Stimulated activated CD8-positive, alpha-beta memory T cell treated with anti-CD3 and anti-CD28 coated beads, Interleukin-4, amount 100 ng/mL, for 48 hours (primary cell): ENCODE data around the gene GPANK1.
A peak's percentile ranks its signal among the peaks of the same experiment; 100 is the strongest.

ENCODE experiments used
- DNase-seq: peaks from one replicate; pipeline ENCODE4 v3.0.0-alpha.2; 2020

The GPANK1 gene

DNA sequence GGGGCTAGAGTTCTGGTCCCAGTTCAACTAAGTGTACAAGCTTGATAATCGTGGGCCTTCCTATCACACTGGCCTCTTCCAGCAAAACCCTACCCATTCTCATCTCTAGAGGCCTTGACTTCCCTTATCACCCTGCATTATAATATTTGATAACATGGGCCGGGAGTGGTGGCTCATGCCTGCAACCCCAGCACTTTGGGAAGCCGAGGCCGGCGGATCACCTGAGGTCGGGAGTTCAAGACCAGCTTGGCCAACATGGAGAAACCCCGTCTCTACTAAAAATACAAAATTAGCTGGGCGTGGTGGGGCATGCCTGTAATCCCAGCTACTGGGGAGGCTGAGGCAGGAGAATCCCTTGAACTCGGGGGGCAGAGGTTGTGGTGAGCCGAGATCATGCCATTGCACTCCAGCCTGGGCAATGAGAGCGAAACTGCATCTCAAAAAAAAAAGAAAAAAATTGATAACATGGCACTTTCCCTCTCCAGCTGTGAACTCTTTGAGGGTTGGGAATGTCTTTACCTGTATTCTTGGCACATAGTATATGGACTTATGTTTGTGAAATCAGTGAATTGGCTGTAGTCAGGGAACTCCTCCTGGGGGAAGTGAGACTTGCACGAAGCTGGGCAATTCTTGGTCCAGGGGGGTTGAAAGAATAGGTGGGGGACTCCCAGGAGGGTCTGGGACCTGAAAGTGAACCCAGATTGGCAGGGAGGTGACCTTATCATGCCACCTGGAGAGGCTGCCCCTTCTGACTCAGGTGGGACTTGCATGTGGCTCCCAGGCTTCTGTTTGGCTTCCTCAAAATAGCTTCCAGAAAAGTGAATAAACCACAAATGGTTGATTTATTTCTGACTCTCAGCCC, 3.3 kb downstream of the GPANK1 start:
- DNase-seq, result no peak

DNA sequence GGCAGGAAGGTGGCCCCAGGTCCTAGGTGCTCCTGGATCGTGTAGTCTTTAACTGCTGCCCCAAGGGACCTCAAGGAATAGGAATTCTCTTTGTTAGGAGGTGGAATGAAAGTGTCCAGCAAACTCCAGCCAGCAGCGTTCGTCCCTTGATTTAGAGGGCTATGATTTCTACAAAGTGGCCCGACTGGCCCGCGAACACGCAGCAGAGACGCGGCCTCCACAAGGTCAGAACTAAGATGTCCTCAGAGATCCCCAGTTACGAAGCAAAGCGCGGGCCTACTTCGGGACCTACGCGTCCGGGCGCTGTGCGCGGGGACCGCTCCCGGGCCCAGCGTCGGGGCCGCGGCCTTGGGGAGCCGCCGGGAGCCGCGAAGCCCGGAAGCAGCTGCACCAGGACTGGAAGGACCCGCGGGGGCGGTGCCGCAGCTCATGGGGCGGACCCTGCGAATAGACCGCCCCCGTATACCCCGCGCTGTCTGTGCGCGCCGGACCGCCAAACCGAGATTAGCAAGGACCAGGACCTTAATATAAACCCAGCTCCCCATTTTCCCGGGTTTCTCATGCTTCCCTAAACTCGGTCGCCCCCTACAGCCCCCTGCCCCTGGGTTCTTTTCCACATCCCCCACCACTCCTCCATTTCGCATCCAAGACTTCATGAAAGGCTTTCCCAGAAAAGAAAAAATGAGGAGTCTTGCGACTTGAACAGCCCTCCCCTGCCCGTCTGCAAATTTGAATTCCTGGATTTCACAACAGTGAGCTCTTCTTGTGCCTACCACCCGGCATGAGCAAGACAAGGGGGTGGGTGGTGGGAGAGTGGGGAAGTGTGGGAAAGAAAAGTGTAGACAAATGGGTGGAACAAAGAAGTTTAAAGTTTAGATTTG, 4.2 kb downstream of the GPANK1 start, which contains the start of gene C6orf47:
Gene C6orf47, minus strand, starts transcription at position 398 of the 881 bp plus-strand sequence. CDS start 831 bp downstream, outside the sequence.
- DNase-seq, result peak; percentile 87

GRCh38 chr6:31659649-31660380, 5.0 kb downstream of the GPANK1 start:
- peak; percentile 65 for DNase-seq

DNA sequence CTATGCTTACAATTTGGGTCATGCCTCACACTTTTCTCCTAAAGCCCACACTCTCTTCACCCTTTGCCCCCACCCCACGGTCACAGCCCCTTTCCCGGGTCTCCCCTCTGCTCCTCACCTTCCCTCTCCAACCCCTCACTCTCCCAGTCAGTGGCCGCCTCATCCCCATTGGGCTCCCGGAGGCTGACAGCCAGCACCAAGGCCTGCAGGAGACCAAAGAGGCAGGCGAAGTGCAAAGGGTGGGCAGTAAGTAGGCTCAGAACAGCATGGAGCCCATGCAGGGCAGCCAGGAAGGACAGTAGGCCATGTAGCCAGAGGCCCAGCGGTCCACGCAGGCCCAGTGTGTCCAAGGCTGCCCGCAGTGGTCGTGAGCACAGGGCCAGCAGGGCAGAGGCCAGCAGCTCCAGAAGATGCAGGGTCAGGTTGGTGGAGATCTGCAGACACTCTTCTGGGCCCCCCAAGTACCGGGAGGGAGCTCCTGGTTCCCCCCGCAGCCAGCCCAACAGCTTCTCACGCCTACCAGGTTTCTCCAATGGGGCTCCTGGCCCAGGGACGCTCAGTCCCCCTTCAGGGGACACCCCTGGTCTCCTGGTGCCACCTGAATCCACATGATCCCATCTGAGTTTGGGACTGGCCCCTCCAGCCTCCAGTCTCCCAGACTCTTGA, 5.7 kb downstream of the GPANK1 start:
- DNase-seq, result no peak

DNA sequence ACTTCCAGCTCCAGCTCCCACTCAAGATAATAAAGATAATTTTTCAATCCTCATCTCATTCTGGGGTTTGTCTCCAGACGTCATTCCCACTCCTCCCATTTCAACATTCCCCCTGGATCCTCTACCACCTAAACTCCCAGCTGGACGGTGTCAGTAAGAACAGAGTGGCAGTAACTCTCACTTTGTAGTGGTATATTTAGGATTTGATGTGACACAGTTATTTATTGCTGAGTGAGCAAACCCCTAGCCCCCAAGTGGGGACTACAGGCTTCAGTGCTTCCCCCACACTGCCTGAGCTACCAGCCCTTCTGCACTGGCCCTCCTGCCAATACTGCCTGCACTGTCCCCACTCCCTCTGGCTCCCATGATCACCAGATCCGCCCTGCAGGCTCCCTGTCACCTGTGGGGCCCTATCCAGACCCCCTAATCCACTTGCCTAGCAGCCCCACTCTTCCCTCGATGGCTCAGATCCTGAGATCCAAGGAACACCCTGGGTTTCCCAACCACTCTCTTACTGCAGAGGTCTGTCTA, 6.6 kb downstream of the GPANK1 start:
- DNase-seq, result no peak

GRCh38 chr6:31657406-31658157, 7.2 kb downstream of the GPANK1 start:
- DNase-seq, result peak; percentile 56

DNA sequence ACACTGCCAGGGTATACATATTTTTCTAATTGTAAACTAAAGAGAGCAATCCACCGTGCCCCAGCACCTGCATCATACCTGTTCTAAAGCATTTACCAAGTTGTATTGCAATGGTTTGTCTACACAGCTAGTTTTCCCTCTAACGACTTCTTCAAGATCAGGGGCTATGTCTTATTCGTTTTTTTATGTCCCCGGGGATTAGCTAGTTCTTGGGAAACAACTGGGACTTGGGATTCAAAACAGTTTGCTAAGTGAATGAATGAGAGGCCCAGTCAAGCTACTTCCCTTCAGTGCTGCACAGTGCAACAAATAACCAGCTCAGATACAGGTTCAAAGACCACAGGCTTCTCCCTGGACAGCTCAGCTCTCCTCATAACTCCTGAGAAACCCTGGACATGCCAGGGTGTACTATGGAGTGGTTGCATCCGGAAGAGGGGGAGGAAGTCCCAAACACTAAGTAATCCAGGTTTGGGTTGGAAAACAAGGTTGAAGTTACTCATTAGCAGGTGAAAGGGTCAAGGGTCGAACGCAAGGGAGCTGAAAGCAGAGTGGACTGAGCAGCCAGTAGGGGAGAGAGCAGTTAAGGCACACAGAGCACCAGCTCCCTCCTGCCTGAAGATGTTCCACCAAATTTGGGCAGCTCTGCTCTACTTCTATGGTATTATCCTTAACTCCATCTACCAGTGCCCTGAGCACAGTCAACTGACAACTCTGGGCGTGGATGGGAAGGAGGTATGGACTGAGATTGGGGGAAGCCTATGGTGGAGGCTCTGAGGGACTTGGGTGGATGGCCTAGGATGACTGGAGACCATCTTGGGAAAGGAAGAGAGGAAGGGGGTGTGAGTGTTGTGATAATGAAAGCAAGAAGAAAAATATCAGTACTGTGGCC, 9.2 kb downstream of the GPANK1 start, which contains the start of gene APOM:
Gene APOM, plus strand, starts transcription at position 546 of the 889 bp plus-strand sequence. Its CDS starts 73 bp downstream, at position 619.
- DNase-seq, result no peak

DNA sequence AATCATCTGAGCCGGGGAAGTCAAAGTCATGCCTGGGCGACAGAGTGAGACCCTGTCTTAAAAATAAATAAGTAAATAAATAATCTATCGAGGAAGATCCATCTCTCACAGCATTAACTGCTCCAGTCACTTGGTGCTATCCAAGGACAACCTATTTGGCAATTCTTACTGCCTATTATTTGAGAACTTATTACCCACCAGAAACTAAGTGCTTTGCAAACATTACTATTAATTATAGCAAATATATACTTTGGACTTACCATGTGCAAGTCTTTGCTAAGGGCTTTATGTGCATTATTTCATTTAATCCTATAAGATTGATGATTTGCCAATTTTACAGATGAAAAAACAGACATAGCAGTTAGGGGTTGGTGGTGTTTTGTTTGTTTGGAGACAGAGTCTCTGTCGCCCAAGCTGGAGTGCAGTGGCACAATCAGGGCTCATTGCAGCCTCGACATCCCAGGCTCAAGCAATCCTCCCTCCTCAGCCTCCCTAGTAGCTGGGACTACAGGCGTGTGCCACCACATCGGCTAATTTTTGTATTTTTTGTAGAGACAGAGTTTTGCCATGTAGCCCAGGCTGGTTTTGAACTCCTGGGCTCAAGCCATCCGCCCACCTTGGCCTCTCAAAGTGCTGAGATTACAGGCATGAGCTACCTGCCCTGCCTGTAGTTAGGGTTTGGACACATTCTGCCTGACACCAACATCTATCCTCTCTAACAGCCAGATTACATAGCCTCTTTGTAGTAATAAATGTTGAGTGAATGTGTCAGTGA, 10.0 kb downstream of the GPANK1 start:
- no peak for DNase-seq

GRCh38 chr6:31652925-31653724, 11.7 kb downstream of the GPANK1 start:
- DNase-seq, result peak; percentile 91

- no peak for DNase-seq
Measured at GRCh38 chr6:31651602-31652191, 13.1 kb downstream of the GPANK1 start.

DNA sequence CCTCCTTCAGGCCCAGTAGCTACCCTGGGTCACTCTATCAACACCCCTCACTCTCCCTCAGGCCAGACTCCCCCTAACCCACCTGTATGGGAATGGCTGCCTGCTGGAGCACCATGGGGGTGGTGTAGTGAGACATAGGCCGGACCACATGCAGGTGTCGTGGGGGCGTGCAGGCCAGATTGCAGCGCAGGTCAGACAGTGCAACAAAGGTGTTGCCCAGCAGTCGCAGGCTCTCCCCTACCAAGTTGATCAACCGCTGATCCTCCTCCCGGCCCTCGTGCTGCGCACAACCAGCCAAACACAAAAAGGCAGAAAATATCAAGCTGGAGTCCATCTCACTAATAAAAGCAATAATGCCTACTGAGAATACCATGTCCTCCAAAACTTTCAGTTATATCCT, 19.5 kb downstream of the GPANK1 start:
- no peak for DNase-seq

- no peak for DNase-seq
Measured at GRCh38 chr6:31643818-31644454, 20.9 kb downstream of the GPANK1 start.

DNA sequence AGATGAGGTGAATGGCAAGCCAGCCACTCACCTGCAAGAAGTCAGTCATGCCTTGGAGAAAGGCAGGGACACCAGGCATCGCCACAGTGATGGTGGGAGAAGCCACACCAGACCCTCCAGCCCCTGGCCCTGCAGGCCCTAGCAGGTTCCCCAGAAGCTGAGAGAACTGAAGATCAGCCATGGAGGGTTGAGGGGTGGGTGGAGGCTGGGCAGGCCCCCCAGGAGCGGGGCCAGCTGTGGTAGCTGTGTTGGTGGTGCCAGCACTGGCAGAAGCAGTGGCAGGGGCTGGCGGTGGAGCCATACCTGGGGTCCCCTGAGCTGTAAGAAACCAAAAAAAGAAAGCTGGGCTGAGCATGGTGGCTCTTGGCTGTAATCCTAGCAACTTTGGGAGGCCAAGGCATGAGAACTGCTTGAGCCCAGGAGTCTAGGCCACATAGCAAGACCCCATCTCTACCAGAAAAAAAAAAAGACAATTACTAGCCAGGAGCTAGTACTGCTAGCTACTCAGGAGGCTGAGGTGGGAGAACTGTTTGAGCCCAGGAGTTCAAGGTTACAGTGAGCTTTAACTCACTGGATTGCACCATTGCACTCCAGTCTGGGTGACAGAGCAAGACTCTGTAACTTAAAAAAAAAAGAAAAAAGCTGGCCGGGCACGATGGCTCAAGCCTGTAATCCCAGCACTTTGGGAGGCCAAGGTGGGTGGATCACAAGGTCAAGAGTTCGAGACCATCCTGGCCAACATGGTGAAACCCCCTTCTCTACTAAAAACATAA, 21.8 kb downstream of the GPANK1 start:
- DNase-seq, result no peak

DNA sequence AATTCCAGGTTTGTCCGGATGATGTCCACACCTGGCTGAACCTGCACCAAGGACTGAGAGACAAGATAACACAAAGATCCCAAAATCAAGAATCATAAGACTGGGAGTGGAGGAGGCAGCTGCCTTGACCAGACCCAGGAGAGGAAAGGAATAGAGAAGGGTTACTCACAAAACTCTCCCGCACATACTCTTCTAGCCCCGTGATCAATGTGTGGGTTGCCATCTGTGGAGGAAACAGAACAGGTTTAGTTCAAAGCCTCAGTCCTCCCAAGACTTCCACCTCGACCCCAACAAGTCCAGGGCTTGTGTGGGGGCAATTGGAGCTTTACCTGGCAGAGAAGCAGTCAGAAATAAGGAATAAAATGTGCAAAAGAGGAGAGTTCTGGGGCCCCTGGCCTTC, 23.4 kb downstream of the GPANK1 start:
- DNase-seq, result no peak

DNA sequence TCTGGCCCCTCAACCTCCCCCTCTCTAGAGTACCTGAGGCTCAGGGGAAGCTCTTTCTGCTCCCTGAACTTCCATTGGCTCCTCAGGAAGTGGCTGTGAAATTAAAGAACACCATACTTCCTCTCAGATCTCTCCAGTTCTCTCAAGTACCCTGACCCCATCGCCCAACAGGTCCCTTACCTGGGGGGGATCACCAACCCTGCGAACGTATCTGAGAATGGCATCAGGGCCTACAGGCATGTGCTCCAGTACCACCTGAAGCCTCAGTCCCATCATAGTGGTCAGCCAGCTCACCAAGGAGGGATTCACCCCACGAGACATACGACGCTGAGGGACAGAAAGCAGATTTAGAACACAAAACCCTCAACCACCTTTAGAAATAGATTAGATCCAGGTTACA, 24.2 kb downstream of the GPANK1 start:
- DNase-seq, result no peak

- no peak for DNase-seq
Measured at GRCh38 chr6:31639449-31639861, 25.3 kb downstream of the GPANK1 start.

GRCh38 chr6:31639043-31639442, 25.8 kb downstream of the GPANK1 start:
- DNase-seq, result no peak
